Neuron (in vitro differentiated cells): Measurements from ENCODE around the gene PRMT2.

Experiments
- H2AFZ ChIP-seq: one replicate; pipeline ENCODE4 v1.6.1; 2013; ENCODE audit warnings: low read depth, mild to moderate bottlenecking, inconsistent platforms, low read length, moderate library complexity
- H3K27me3 ChIP-seq: one replicate; pipeline ENCODE4 v1.6.1; 2013; ENCODE audit warnings: low read length; ENCODE audit not compliant: insufficient read depth
- H3K36me3 ChIP-seq: one replicate; pipeline ENCODE4 v1.6.1; 2013; ENCODE audit warnings: low read length; ENCODE audit not compliant: insufficient read depth
- H3K4me1 ChIP-seq: one replicate; pipeline ENCODE4 v1.6.1; 2013; ENCODE audit warnings: low read length; ENCODE audit not compliant: insufficient read depth
- H3K4me3 ChIP-seq: 2 replicates; pipeline ENCODE4 v1.5.1; 2013; ENCODE audit warnings: mild to moderate bottlenecking, low read length, moderate library complexity
- H3K9me3 ChIP-seq: one replicate; pipeline ENCODE4 v1.6.1; 2013; ENCODE audit warnings: low read length

Gene PRMT2

DNA sequence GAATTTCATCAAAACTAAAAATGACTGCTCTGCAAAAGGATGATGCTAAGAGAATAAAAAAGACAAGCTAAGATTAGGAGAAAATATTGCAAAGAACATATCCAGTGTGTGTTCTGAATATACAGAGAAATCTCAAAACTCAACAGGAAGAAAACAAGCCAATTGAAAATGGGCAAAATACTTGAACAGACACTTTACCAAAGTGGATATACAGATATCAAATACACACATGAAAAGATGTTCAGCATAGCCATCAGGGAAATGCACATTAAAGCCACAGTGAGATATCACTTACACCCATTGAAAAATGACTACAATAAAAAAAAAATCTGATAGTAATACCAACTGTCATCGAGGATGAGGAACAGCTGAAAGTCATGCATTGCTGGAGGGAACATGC, 21.3 kb downstream of the PRMT2 start:
- peaks cover 75% of the 10 kb centered on the region for H3K36me3 ChIP-seq

DNA sequence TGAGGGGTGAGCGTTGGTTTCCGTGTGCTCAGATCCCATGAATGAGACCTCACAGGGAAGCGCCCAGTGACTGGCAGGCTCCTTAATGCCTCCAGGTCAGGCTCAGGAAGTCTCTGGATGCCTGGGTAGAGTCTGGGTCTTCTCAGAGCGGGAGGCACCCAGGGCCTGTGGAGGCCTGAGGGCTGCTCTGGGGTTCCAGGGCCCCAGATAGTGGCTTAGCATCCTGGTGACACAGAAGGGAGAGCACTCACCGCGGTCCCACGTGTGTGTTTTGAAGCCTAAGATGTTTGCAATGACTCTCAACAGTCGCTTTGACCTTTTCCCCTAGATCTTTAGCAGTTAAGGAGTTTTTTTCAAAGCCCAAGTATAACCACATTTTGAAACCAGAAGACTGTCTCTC, 25.0 kb downstream of the PRMT2 start:
- H3K4me3 ChIP-seq = no peak overlapping the region
- no peaks in the 10 kb centered on the region for H3K27me3 ChIP-seq
- H3K4me1 ChIP-seq = no peaks in the 10 kb centered on the region
- H3K9me3 ChIP-seq = peaks cover 27% of the 10 kb centered on the region
- no peak overlapping the region for H2AFZ ChIP-seq
- peaks cover 70% of the 10 kb centered on the region for H3K36me3 ChIP-seq

More for the DNA sequence above, 21.3 kb downstream of the PRMT2 start:
- no peak overlapping the region for H2AFZ ChIP-seq
- H3K4me1 ChIP-seq = no peaks in the 10 kb centered on the region
- H3K9me3 ChIP-seq = peaks cover 36% of the 10 kb centered on the region
- no peaks in the 10 kb centered on the region for H3K27me3 ChIP-seq
- no peak overlapping the region for H3K4me3 ChIP-seq

DNA sequence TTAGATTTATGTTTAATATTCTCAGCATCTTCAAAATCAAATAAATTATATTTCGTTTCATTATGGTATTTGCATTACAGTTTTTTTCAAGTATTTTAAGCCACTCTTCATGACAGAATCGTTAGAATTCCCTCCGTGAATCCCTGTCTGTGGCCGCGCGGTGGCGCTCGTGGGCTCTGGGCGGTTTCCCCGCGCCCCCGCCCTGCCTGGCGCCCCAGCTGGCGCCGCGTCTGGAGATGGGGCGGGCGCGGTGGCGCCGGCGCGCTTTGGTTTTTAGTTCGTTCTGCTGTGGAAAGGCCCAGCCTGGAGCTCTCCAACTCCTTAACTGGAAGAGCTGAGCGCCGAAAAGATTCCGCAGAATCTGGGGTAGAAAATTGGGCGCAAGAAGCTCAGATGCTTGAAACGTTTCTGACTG, 25.7 kb downstream of the PRMT2 start:
- Histone ChIP-seq H3K4me3 (no peak overlapping the region), H3K4me1 (no peaks in the 10 kb centered on the region), H3K36me3 (peaks cover 68% of the 10 kb centered on the region), H2AFZ (no peak overlapping the region), H3K27me3 (no peaks in the 10 kb centered on the region), H3K9me3 (peaks cover 25% of the 10 kb centered on the region)

DNA sequence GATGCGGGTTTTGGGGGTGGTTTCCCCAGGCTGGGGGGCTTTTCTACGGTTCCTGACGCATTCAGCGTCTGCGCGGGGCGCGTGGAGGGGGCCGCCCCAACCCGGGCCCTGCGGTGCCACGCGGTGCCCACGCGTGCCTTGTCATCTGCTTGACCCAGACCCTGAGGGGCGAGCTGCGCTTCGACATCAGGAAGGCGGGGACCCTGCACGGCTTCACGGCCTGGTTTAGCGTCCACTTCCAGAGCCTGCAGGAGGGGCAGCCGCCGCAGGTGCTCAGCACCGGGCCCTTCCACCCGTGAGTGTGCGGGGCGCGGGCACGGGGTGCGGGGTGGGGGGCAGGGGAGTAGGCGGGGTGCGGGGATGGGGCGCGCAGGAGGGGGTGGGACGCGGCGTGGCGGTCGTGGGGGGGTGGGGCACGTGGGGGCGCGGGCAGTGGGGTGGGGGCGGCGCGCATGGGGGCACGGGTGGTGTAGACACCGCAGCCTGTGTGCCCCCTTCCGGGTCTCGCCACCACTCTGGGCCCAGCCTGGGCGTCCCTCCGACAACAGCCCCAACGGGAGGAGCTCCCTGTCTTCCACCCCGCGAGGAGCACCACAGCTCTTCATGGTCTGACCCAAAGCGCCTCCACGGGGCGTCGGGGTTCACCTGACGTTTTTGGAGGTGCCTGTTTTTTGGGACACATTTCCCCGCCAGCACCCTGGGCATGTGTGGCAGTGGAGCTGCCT, 26.3 kb downstream of the PRMT2 start:
- H3K4me3 ChIP-seq = no peak overlapping the region
- H2AFZ ChIP-seq = no peak overlapping the region
- H3K36me3 ChIP-seq = peaks cover 62% of the 10 kb centered on the region
- H3K27me3 ChIP-seq = no peaks in the 10 kb centered on the region
- no peaks in the 10 kb centered on the region for H3K4me1 ChIP-seq
- H3K9me3 ChIP-seq = peaks cover 23% of the 10 kb centered on the region

DNA sequence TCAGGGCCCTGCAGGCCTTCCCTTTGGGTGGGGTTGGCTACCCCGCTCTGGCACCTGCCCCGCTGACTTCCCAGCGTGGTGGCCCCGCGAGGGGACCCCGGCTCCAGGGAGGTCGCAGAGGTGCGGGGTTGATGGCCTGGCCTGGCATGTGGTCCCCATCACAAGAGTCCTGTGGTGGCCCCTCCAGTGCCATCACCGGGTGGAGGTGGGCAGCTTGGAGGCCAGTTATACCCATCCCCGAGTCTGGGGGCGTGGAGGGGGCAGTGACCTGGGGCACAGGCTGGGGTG, 26.8 kb downstream of the PRMT2 start:
- no peaks in the 10 kb centered on the region for H3K27me3 ChIP-seq
- H3K36me3 ChIP-seq = peaks cover 57% of the 10 kb centered on the region
- no peak overlapping the region for H3K4me3 ChIP-seq

DNA sequence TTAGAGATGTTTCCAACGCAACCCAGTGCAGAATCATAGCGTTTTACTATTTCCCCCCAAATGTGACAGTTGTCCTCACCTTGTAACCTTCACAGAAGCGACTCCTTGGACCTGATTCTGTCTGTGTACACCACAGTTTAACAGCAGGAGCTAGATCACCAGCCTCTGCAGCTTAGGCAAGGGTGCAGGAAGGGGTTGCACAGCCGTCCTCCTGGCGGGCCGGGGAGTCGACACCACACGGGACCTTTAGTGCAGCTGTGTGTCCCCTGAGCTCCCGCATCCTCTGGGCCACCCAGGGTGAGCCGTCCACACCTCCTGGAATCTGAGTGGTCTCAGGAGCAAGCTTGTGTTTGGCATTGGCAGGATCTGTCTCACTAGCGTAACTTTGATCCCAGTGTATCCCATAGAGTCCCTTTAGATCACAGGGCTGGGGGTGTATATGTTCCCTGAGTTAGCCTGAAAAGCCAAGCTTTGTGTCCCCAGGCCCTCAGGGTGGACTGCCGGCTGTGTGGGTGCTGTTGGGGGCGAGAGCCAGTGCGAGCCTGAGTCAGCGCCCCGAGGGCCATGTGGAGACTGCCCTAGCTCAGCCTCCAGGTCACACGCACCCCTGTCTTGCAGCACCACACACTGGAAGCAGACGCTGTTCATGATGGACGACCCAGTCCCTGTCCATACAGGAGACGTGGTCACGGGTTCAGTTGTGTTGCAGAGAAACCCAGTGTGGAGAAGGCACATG, 27.5 kb downstream of the PRMT2 start:
- Histone ChIP-seq H3K4me1 (no peaks in the 10 kb centered on the region), H2AFZ (no peak overlapping the region), H3K27me3 (no peaks in the 10 kb centered on the region), H3K9me3 (peaks cover 30% of the 10 kb centered on the region), H3K36me3 (peaks cover 57% of the 10 kb centered on the region), H3K4me3 (no peak overlapping the region)

More for the DNA sequence above, 26.8 kb downstream of the PRMT2 start:
- Histone ChIP-seq H3K9me3 (peaks cover 26% of the 10 kb centered on the region), H2AFZ (no peak overlapping the region), H3K4me1 (no peaks in the 10 kb centered on the region)

DNA sequence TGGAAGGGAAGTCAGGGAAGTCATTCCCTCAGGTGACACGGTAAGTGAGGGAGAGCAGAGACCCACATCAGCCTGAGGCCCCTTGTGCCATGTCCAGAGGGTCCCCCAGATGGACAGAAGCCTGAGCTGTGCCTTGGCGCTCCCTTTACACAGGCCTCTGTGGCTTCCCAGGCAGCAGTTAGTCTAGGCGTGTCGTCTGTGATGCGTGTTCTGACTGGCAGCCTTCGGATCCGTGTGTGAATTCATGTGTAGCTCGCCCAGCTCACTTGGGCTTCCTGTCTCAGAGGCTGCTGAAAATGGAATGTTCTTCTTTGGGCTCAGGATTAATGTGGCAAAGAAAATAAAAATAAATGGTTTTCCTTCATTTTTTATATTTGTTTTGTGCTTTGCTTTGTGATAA, 28.3 kb downstream of the PRMT2 start:
- Histone ChIP-seq H3K4me3 (no peak overlapping the region), H3K4me1 (no peaks in the 10 kb centered on the region), H3K27me3 (no peaks in the 10 kb centered on the region), H2AFZ (no peak overlapping the region), H3K36me3 (peaks cover 52% of the 10 kb centered on the region), H3K9me3 (peaks cover 27% of the 10 kb centered on the region)

DNA sequence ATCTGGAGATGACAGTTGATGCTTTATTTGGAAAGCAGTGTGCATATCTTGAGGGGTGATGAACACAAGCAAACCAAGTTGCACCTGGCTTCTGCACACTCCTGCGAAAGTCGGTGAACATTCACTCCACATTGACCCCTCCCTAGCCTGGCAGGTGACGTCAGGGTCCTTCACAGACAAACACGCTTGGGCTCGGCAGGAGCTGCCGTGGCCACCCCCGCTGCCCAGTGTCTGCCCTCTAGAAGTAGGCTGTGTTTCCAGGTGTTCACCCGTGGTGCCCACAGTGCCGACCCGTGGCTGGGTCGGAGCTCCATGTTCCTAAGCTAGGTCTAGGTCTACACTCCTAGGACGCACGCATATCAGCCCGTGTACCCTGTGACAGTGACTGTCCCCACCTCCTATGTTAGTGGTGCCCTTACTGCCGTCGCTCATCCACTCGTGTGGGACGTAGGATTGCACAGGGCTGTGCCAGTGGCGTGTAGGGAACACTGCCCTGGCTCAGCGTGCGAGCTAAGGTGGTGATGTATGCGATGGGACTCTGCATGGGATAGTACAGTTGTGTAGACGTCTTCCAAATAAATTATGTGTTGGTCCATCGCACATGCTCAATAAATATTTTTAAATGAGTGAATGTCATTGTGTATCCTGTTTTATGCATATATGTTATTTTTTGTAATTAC, 29.0 kb downstream of the PRMT2 start:
- Histone ChIP-seq H2AFZ (no peak overlapping the region), H3K9me3 (peaks cover 27% of the 10 kb centered on the region), H3K36me3 (peaks cover 46% of the 10 kb centered on the region), H3K27me3 (no peaks in the 10 kb centered on the region), H3K4me3 (no peak overlapping the region), H3K4me1 (no peaks in the 10 kb centered on the region)

DNA sequence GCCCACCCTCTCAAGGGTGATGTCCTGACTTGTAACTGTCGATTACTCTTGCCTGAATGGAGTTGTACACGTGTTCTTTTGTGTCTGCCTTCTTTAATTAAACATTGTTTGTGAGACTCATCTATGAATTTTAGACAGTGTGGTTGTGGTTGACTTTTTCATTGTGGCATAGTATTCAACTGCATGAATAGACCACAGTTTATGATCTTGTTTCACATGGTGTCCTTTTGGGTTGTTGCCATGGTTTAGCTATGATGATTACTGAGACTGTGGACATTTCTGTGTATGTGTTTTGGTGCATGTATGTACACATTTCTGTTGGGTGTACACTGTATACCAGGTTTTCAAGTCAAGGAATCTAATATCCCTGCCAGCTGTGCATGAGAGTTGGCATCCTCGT, 30.1 kb downstream of the PRMT2 start:
- Histone ChIP-seq H3K4me1 (no peaks in the 10 kb centered on the region), H3K4me3 (no peak overlapping the region), H3K36me3 (peaks cover 40% of the 10 kb centered on the region), H3K27me3 (no peaks in the 10 kb centered on the region), H3K9me3 (peaks cover 23% of the 10 kb centered on the region), H2AFZ (no peak overlapping the region)

DNA sequence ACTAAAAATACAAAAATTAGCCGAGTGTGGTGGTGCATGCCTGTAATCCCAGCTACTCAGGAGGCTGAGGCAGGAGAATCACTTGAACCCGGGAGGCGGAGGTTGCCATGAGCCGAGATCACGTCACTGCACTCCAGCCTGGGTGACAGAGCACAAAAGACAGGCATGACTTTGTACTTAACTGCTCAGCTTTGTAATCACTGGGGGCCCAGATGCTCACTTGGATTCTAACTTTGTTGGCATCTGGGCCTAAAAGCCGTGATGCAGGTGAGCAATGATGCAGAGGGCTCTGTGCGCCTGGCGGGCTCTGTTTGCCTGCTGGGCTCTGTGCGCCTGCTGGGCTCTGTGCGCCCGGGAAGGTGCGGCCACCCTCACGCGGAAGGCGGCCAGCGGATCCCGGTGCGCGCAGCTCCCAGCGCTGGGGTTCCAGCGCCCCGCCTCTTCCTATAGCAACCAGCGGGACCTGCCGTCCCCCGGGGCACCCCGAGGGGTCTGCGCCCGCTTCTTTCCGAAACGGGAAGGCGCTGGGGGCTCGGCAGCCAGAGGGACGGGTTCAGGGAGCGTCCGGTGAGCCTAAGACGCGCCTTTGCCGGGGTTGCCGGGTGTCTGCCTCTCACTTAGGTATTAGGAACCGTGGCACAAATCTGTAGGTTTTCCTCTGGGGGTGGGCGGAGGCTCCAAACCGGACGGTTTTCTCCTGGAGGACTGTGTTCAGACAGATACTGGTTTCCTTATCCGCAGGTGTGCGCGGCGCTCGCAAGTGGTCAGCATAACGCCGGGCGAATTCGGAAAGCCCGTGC, 31.7 kb downstream of the PRMT2 start:
- Histone ChIP-seq H3K4me3 (no peak overlapping the region), H2AFZ (no peak overlapping the region), H3K9me3 (peaks cover 23% of the 10 kb centered on the region), H3K4me1 (no peaks in the 10 kb centered on the region), H3K27me3 (no peaks in the 10 kb centered on the region), H3K36me3 (peaks cover 36% of the 10 kb centered on the region)

DNA sequence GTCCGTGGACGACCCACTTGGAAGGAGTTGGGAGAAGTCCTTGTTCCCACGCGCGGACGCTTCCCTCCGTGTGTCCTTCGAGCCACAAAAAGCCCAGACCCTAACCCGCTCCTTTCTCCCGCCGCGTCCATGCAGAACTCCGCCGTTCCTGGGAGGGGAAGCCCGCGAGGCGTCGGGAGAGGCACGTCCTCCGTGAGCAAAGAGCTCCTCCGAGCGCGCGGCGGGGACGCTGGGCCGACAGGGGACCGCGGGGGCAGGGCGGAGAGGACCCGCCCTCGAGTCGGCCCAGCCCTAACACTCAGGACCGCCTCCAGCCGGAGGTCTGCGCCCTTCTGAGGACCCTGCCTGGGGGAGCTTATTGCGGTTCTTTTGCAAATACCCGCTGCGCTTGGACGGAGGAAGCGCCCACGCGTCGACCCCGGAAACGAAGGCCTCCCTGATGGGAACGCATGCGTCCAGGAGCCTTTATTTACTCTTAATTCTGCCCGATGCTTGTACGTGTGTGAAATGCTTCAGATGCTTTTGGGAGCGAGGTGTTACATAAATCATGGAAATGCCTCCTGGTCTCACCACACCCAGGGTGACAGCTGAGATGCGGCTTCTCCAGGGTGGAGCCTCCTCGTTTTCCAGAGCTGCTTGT, 32.4 kb downstream of the PRMT2 start:
- no peak overlapping the region for H3K4me3 ChIP-seq
- H2AFZ ChIP-seq = no peak overlapping the region
- peaks cover 30% of the 10 kb centered on the region for H3K36me3 ChIP-seq
- no peaks in the 10 kb centered on the region for H3K27me3 ChIP-seq
- H3K4me1 ChIP-seq = no peaks in the 10 kb centered on the region
- peaks cover 23% of the 10 kb centered on the region for H3K9me3 ChIP-seq

DNA sequence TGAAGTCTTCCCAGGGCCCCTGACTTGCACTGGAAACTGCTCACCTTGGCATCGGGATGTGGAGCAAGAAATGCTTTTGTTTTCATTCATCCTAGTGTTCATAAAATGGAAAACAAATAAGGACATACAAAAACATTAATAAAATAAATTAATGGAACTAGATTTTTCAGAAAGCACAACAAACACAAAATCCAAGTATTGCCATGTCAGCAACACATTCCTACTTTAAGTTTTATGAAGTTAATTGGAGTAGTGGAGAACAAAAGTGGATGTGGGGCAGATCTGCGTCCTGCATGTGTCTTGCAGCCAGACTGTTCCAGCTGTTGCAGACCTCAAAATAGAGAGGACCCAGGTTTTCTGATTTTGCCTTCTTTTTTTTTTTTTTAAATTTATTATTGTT, 32.9 kb downstream of the PRMT2 start:
- Histone ChIP-seq H3K9me3 (peaks cover 23% of the 10 kb centered on the region), H3K4me3 (no peak overlapping the region), H2AFZ (no peak overlapping the region), H3K36me3 (peaks cover 24% of the 10 kb centered on the region), H3K27me3 (no peaks in the 10 kb centered on the region), H3K4me1 (no peaks in the 10 kb centered on the region)
